Thyroid gland (tissue), 4 donors: ENCODE data around the gene TAF6. TPM values are rescaled to one million over a fixed set of nuclear protein-coding genes. Genes with fewer than 3 reads are reported as not detected.
A peak's percentile ranks its signal among the peaks of the same experiment; 100 is the strongest.
"Not testable (repeated sequence)": the region's sequence is repeated elsewhere in the genome, so short reads cannot be mapped to it uniquely, and the experiment has no call there.

Source experiments
- DNase-seq, 2 donors: peaks; one replicate each; pipeline ENCODE4 v3.0.0-alpha.2; 2019
- H3K27ac ChIP-seq, 3 donors: fragments of 200-600 bp; sonication (generic); 1 replicate in 2 of 3; 2 replicates in 1 of 3; pipeline ENCODE4 v1.5.1; 2016 to 2019; ENCODE audit warnings: mild to moderate bottlenecking in 1 of 3, moderate library complexity in 1 of 3
- H3K27me3 ChIP-seq: fragments of 200-600 bp; sonication (generic); one replicate; pipeline ENCODE4 v1.5.1; 2019
- H3K36me3 ChIP-seq, 2 donors: fragments of 200-600 bp; sonication (generic); one replicate each; pipeline ENCODE4 v1.5.1; 2016 to 2019
- H3K4me1 ChIP-seq, 2 donors: fragments of 200-600 bp; sonication (generic); one replicate each; pipeline ENCODE4 v1.5.1; 2017 to 2019
- H3K4me3 ChIP-seq, 3 donors: fragments of 200-600 bp; sonication (generic); replicated peaks in 1 of 3; 1 replicate in 2 of 3; 2 replicates in 1 of 3; pipeline ENCODE4 v1.5.1; 2016; ENCODE audit warnings: mild to moderate bottlenecking in 1 of 3
- H3K9me3 ChIP-seq: fragments of 200-600 bp; sonication (generic); one replicate; pipeline ENCODE4 v1.5.1; 2017
- POLR2A ChIP-seq, 2 donors: fragments of 450-650 bp; IDR thresholded peaks; one replicate each; pipeline ENCODE4 v1.6.1; 2017; ENCODE audit warnings: antibody characterized with exemption in 2 of 2, mild to moderate bottlenecking in 2 of 2, moderate library complexity in 1 of 2
- WGBS, 2 donors: methylation state at CpG; one replicate each; pipeline ENCODE4 v1.1.5; 2017; 5-methylcytosine and 5-hydroxymethylcytosine counted together
- intact Hi-C: fragments of 100-400 bp; cut with DNase I; formaldehyde crosslinking; loops from one replicate; pipeline ENCODE4 v1.15.1; 2023
- total RNA-seq, 4 donors: library from RNA; depleted of rRNA; stranded (reverse); fragments of >200 nt; gene quantifications; one replicate each; pipeline ENCODE4 v1.2.3, GENCODE V29; 2016
- TF ChIP-seq, protein P1 (sequence below), 6 experiments: fragments of 200-600 bp in 3 of 6; fragments of 450-650 bp in 3 of 6; sonication (generic) in 3 of 6; IDR thresholded peaks; one replicate each; pipeline ENCODE4 v1.5.1; 2016 to 2019; ENCODE audit warnings: antibody characterized with exemption in 6 of 6, mild to moderate bottlenecking in 2 of 6, inconsistent platforms in 1 of 6, moderate library complexity in 1 of 6

TAF6 gene
- total RNA-seq, 4 donors from 2014 or later, result 50.3 to 104 (median 85.2) TPM

DNA sequence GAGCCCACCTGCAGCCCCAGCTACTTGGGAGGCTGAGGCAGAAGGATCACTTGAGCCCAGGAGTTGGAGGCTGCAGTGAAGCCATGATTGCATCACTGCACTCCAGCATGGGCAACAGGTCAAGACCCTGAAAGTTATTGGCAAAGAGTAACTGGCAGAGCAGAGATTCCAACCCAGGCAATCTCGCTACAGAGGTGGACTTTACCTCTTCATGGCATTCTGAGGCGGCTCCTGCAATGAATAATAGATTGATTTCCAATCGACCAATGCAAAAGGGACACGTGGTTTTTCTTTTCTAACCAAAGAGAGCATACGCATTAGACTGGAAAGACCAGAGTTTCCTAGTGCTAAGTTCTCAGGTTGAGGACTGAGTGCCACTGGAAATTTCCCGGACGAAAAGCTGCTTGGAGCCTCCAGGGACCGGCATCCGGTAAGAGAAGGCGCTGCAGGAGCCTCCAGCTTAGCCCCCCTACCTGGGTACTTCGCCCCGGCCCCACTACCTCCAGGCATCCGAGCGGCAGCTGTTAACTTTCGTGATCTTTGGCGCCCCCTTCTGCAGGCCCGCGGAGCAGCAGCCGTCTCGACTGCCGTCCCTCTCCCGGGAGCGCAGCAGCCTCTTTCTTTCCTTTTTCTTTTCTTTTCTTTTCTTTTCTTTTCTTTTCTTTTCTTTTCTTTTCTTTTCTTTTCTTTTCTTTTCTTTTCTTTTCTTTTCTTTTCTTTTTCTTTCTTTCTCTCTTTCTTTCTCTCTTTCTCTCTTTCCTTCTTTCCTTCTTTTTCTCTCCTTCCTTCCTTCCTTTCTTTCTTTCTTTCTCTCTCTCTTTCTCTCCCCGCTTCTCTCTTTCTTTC, 11.7 kb upstream of the TAF6 start:
- DNase-seq, result peak; percentile 71 to 81
- Histone ChIP-seq H3K4me3 (no peak overlapping the region), H3K4me1 (peaks cover 6 to 14% of the 10 kb centered on the region in 2 donors), H3K36me3 (no peaks in the 10 kb centered on the region), H3K9me3 (no peaks in the 10 kb centered on the region), H3K27me3 (no peaks in the 10 kb centered on the region), H3K27ac (no peak overlapping the region)
- intact Hi-C loops, result loop anchor here (5.0 kb wide), 1 partner anchor 154 kb away; the partner anchor contains the start of gene AZGP1
- TF ChIP-seq, protein P1, sequence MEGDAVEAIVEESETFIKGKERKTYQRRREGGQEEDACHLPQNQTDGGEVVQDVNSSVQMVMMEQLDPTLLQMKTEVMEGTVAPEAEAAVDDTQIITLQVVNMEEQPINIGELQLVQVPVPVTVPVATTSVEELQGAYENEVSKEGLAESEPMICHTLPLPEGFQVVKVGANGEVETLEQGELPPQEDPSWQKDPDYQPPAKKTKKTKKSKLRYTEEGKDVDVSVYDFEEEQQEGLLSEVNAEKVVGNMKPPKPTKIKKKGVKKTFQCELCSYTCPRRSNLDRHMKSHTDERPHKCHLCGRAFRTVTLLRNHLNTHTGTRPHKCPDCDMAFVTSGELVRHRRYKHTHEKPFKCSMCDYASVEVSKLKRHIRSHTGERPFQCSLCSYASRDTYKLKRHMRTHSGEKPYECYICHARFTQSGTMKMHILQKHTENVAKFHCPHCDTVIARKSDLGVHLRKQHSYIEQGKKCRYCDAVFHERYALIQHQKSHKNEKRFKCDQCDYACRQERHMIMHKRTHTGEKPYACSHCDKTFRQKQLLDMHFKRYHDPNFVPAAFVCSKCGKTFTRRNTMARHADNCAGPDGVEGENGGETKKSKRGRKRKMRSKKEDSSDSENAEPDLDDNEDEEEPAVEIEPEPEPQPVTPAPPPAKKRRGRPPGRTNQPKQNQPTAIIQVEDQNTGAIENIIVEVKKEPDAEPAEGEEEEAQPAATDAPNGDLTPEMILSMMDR (IDR thresholded peaks at IDR 0.05), result peak; percentile 59 to 95 (median 78)
- TF ChIP-seq POLR2A (IDR thresholded peaks at IDR 0.05), result no peak
- WGBS, 2 donors, result 14 to 17% methylated on average over 24 of the region's 24 CpGs

DNA sequence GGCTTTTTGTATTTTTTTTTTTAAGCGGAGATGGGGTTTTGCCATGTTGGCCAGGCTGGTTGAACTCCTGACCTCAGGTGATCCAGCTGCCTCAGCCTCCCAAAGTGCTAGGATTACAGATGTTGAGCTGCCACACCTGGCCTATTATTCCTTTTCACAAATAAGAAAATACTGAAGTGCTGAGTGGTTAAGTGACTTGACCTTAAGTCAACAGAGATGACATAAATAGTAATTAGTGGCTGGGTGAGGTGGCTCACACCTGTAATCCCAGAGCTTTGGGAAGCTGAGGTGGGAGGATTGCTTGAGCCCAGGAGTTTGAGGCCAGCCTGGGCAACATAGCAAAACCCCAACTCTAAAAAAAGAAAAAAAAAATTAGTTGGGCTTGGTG, 11.1 kb upstream of the TAF6 start:
- not testable (repeated sequence) for DNase-seq, H3K27me3 ChIP-seq, H3K9me3 ChIP-seq, H3K36me3 ChIP-seq, H3K27ac ChIP-seq, H3K4me3 ChIP-seq
- WGBS, 2 donors, result 100% methylated on average over 1 of the region's 1 CpG
- peaks cover 6 to 20% of the 10 kb centered on the region in 2 donors for H3K4me1 ChIP-seq
- intact Hi-C loops, result loop anchor here (5.0 kb wide), 1 partner anchor 153 kb away; the partner anchor contains the start of gene AZGP1

DNA sequence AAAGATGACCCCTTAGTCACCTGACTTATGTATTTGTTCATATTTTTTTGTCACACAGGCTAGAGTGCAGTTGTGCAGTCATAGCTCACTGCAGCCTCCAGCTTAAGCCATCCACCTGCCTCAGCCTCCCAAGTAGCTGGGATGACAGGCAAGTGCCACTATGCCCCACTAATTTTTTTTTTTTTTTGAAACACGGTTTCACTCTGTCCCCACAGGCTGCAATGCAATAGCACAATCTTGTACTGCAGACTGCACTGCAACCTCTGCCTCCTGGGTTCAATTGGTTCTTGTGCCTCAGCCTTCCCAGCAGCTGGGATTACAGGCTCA, 9.4 kb upstream of the TAF6 start:
- Histone ChIP-seq H3K4me1 (peaks cover 6 to 22% of the 10 kb centered on the region in 2 donors), H3K36me3 (no peaks in the 10 kb centered on the region), H3K4me3 (no peak overlapping the region), H3K27me3 (no peaks in the 10 kb centered on the region), H3K27ac (no peak overlapping the region), H3K9me3 (no peaks in the 10 kb centered on the region)
- intact Hi-C loops, result loop anchor here (5.0 kb wide), 1 partner anchor 36 kb away; no protein-coding TSS in a partner anchor
- no peak for TF ChIP-seq POLR2A (IDR thresholded peaks at IDR 0.05)
- TF ChIP-seq, protein P1 (IDR thresholded peaks at IDR 0.05), result no peak
- 47 to 75% methylated on average over 1 of the region's 1 CpG for WGBS, 2 donors
- DNase-seq, result no peak

DNA sequence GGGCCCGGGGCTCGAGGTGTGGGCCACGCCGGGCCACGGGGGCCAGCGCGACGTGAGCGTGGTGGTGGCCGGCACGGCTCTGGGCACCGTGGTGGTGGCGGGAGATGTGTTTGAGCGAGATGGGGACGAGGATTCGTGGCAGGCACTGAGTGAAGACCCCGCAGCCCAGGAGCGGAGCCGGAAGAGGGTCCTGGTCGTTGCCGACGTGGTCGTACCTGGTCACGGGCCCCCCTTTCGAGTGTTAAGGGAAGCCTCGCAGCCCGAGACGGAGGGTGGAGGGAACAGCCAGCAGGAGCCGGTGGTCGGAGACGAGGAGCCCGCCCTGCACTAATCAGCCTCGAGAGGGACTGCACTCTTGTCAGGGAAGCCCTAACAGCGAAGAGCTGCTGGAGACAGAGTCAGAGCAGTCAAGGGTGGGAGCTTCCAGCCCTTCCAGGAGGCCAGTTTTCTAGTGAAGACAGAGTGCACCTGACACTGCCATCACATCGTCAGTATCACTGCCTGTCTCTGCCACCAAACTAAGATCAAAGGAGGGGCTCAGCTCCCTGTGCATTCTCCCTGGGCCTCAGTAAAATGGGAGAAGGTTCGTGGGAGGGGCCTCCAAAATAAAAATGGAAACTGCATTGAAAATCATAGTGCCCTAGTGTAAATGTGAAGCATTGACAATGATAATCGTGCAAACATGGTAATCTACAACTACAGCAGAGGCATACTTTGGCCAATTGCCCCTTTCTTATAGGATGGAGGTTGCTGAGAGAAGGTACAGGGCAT, 8.9 kb upstream of the TAF6 start:
- peak overlapping the region; percentile 93 to 100 (median 97) for H3K27ac ChIP-seq
- H3K27me3 ChIP-seq, result no peaks in the 10 kb centered on the region
- no peaks in the 10 kb centered on the region for H3K36me3 ChIP-seq
- DNase-seq, result no peak
- H3K9me3 ChIP-seq, result no peaks in the 10 kb centered on the region
- TF ChIP-seq, protein P1 (IDR thresholded peaks at IDR 0.05), result no peak
- TF ChIP-seq POLR2A (IDR thresholded peaks at IDR 0.05), result no peak
- peaks cover 6 to 22% of the 10 kb centered on the region in 2 donors for H3K4me1 ChIP-seq
- H3K4me3 ChIP-seq, result peak overlapping the region; percentile 86 to 99 (median 93)
- 8 to 10% methylated on average over 19 to 26 of the region's 37 CpGs for WGBS, 2 donors
- intact Hi-C loops, result loop anchor here (5.0 kb wide), 1 partner anchor 36 kb away; no protein-coding TSS in a partner anchor

DNA sequence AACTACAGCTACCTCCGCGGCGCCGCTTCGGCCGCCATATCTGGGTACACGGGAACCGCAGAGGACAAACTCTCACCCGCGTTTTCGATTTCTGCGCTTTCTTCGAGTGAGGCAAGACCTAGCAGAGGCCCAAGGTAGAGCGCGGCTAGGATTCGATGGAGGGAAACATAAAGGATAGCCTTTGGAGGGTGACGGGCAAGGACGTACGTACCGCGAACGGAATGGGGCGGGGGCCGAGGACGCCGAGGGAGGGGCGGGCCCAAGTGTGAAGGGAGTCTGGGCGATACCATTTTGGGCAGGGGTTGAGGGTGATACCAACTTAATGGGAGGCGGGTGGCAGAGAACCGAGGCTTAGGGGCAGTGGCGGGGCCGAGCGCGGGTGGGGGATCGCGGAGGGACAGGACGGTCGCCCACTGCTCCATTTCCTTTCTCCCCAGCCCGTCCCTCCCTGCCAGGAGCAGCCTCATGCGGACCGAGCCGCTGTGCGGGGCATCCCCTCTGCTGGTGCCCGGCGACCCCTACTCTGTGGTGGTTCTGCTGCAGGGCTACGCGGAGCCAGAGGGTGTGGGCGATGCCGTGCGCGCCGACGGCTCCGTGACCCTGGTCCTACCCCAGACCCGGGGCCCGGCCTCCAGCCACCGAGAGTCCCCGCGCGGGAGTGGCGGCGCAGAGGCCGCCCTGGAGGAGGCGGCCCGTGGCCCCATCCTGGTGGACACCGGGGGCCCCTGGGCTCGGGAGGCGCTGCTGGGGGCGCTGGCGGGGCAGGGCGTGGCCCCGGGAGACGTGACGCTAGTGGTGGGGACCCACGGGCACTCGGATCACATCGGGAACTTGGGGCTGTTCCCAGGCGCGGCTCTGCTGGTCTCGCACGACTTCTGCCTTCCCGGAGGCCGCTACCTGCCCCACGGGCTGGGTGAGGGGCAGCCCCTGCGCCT, 8.0 kb upstream of the TAF6 start, which contains the start of gene MBLAC1:
MBLAC1 (plus strand) TSS at position 37 of the 935 bp plus-strand sequence; CDS start at position 466, 429 bp downstream.
- H3K9me3 ChIP-seq, result no peaks in the 10 kb centered on the region
- peak within 1 kb of the TSS; percentile 86 to 99 (median 93) for H3K4me3 ChIP-seq
- TF ChIP-seq POLR2A (IDR thresholded peaks at IDR 0.05), result peak in 1 of 2 donors; percentile 54
- TF ChIP-seq, protein P1 (IDR thresholded peaks at IDR 0.05), result no peak
- peaks cover 6 to 22% of the 10 kb centered on the region in 2 donors for H3K4me1 ChIP-seq
- peak; percentile 88 to 89 for DNase-seq
- peak within 1 kb of the TSS; percentile 93 to 100 (median 97) for H3K27ac ChIP-seq
- intact Hi-C loops, result loop anchor here (5.0 kb wide), 1 partner anchor 35 kb away; no protein-coding TSS in a partner anchor
- WGBS, 2 donors, result 1% methylated on average over 28 to 38 of the region's 85 CpGs
- H3K27me3 ChIP-seq, result no peaks in the 10 kb centered on the region
- no peaks in the 10 kb centered on the region for H3K36me3 ChIP-seq
